IMR-90 (cell line): ENCODE measurements around the gene MORF4L1. TPM values are rescaled to one million over a fixed set of nuclear protein-coding genes. Genes with fewer than 3 reads are reported as not detected.

ENCODE experiments used
- ATAC-seq: fragments of 200-7000 bp; cut with Tn5 transposase; 2 replicates; pipeline ENCODE4 v1.9.1; 2020; ENCODE audit warnings: low read depth, mild to moderate bottlenecking, moderate library complexity
- BruUV-seq: library from RNA; stranded (reverse); fragments of 400-500 nt; replicated peaks from 2 replicates; lab custom pipeline; 2021; lab: Mats Ljungman, UMichigan
- CTCF ChIA-PET: fragments of 300-600 bp; formaldehyde crosslinking; extraction: SDS; loops from one replicate; lab custom pipeline; 2021; ENCODE audit warnings: antibody characterized with exemption; lab: Yijun Ruan, JAX
- POLR2A ChIA-PET: fragments of 300-600 bp; sonication (Branson Sonifier 250); formaldehyde crosslinking; loops from one replicate; lab custom pipeline; 2022; ENCODE audit warnings: antibody characterized with exemption; ENCODE audit not compliant: unreplicated experiment; lab: Charles Lee
- DNase-seq: peaks from one replicate; pipeline ENCODE4 v3.0.0; 2013
- H2AFZ ChIP-seq: replicated peaks from 2 replicates; pipeline ENCODE3; 2013; ENCODE audit warnings: low read length, mild to moderate bottlenecking; ENCODE audit not compliant: poor library complexity
- H2AK5ac ChIP-seq: 2 replicates; pipeline ENCODE4 v1.6.1; 2013; ENCODE audit warnings: low read depth, low read length, inconsistent platforms
- H2AK9ac ChIP-seq: replicated peaks from 2 replicates; pipeline ENCODE3; 2013; ENCODE audit warnings: mild to moderate bottlenecking, low read depth, low read length, moderate library complexity; ENCODE audit not compliant: poor library complexity
- H2BK120ac ChIP-seq: 2 replicates; pipeline ENCODE4 v1.6.1; 2013; ENCODE audit warnings: low read depth, low read length, inconsistent platforms
- H2BK15ac ChIP-seq: 3 replicates; pipeline ENCODE4 v1.6.1; 2013; ENCODE audit warnings: low read depth, low read length, inconsistent platforms
- H2BK20ac ChIP-seq: 2 replicates; pipeline ENCODE4 v1.6.1; 2013; ENCODE audit warnings: low read depth, mild to moderate bottlenecking, inconsistent platforms, low read length, moderate library complexity
- H2BK5ac ChIP-seq: 2 replicates; pipeline ENCODE4 v1.6.1; 2013; ENCODE audit warnings: mild to moderate bottlenecking, low read depth, low read length, inconsistent platforms; ENCODE audit not compliant: poor library complexity, severe bottlenecking
- H3K14ac ChIP-seq: replicated peaks from 2 replicates; pipeline ENCODE4 v1.6.1; 2013; ENCODE audit warnings: low read depth, low read length, inconsistent platforms
- H3K18ac ChIP-seq: 2 replicates; pipeline ENCODE4 v1.6.1; 2013; ENCODE audit warnings: low read depth, low read length, control low read depth
- H3K23ac ChIP-seq: 2 replicates; pipeline ENCODE4 v1.6.1; 2013; ENCODE audit warnings: low read depth, low read length, inconsistent platforms
- H3K27ac ChIP-seq: 2 replicates; pipeline ENCODE4 v1.5.1; 2013; ENCODE audit warnings: mild to moderate bottlenecking, control low read depth, low read length; ENCODE audit not compliant: insufficient read depth
- H3K27me3 ChIP-seq: 2 replicates; pipeline ENCODE4 v1.6.1; 2013; ENCODE audit warnings: low read length; ENCODE audit not compliant: control insufficient read depth, insufficient read depth
- H3K36me3 ChIP-seq: 2 replicates; pipeline ENCODE4 v1.6.1; 2013; ENCODE audit warnings: low read length, mixed read lengths; ENCODE audit not compliant: control insufficient read depth, insufficient read depth
- H3K4ac ChIP-seq: 2 replicates; pipeline ENCODE4 v1.6.1; 2013; ENCODE audit warnings: low read depth, low read length, inconsistent platforms
- H3K4me1 ChIP-seq: 2 replicates; pipeline ENCODE4 v1.6.1; 2013; ENCODE audit warnings: low read length, mixed read lengths; ENCODE audit not compliant: control insufficient read depth, insufficient read depth
- H3K4me2 ChIP-seq: 2 replicates; pipeline ENCODE4 v1.6.1; 2013; ENCODE audit warnings: low read depth, mild to moderate bottlenecking, control low read depth, low read length, moderate library complexity
- H3K4me3 ChIP-seq: 2 replicates; pipeline ENCODE4 v1.5.1; 2013; ENCODE audit warnings: low read depth, mild to moderate bottlenecking, control low read depth, low read length, moderate library complexity; ENCODE audit not compliant: insufficient read depth
- H3K56ac ChIP-seq: 2 replicates; pipeline ENCODE4 v1.6.1; 2013; ENCODE audit warnings: low read length, inconsistent platforms; ENCODE audit not compliant: insufficient read depth; ENCODE audit errors: extremely low read depth
- H3K79me1 ChIP-seq, 2 experiments: 2 replicates each; pipeline ENCODE4 v1.6.1; 2013; ENCODE audit warnings: low read length in 2 of 2, inconsistent platforms in 1 of 2, low read depth in 1 of 2
- H3K9ac ChIP-seq: 2 replicates; pipeline ENCODE4 v1.6.1; 2013; ENCODE audit warnings: low read depth, low read length, control low read depth
- H3K9me1 ChIP-seq: 2 replicates; pipeline ENCODE4 v1.6.1; 2013; ENCODE audit warnings: low read length, inconsistent platforms; ENCODE audit not compliant: insufficient read depth
- H3K9me3 ChIP-seq: 2 replicates; pipeline ENCODE4 v1.6.1; 2013; ENCODE audit warnings: low read length; ENCODE audit not compliant: control insufficient read depth, insufficient read depth
- H4K20me1 ChIP-seq: 2 replicates; pipeline ENCODE4 v1.6.1; 2013; ENCODE audit warnings: low read length, inconsistent platforms; ENCODE audit not compliant: insufficient read depth
- H4K5ac ChIP-seq: 2 replicates; pipeline ENCODE4 v1.6.1; 2013; ENCODE audit warnings: mild to moderate bottlenecking, low read depth, low read length, control low read depth
- H4K8ac ChIP-seq, 2 experiments: 2 replicates each; pipeline ENCODE4 v1.6.1; 2013; ENCODE audit warnings: low read depth in 2 of 2, low read length in 2 of 2, control low read depth in 1 of 2, inconsistent platforms in 1 of 2
- H4K91ac ChIP-seq: 2 replicates; pipeline ENCODE4 v1.6.1; 2013; ENCODE audit warnings: low read depth, low read length, inconsistent platforms; ENCODE audit not compliant: insufficient read depth
- CEBPB ChIP-seq: IDR thresholded peaks from 2 replicates; pipeline ENCODE4 v1.6.1; 2012; ENCODE audit warnings: low read depth, low read length, improper control_type of control experiment
- CHD1 ChIP-seq: IDR thresholded peaks from 2 replicates; pipeline ENCODE4 v1.6.1; 2012; ENCODE audit warnings: low read depth, low read length, improper control_type of control experiment
- FOS ChIP-seq: fragments of 150-350 bp; IDR thresholded peaks from 2 replicates; pipeline ENCODE4 v1.6.1; 2016; ENCODE audit warnings: low read depth, low read length
- MAZ ChIP-seq: IDR thresholded peaks from 2 replicates; pipeline ENCODE4 v1.6.1; 2012; ENCODE audit warnings: low read depth, mild to moderate bottlenecking, low read length, improper control_type of control experiment, moderate library complexity, borderline replicate concordance
- RAD21 ChIP-seq: IDR thresholded peaks from 2 replicates; pipeline ENCODE4 v1.6.1; 2012; ENCODE audit warnings: low read length, improper control_type of control experiment
- RCOR1 ChIP-seq: IDR thresholded peaks from 2 replicates; pipeline ENCODE4 v1.6.1; 2012; ENCODE audit warnings: mild to moderate bottlenecking, low read length, improper control_type of control experiment; ENCODE audit not compliant: insufficient replicate concordance
- RFX5 ChIP-seq: IDR thresholded peaks from 2 replicates; pipeline ENCODE4 v1.8.0; 2012; ENCODE audit warnings: low read depth, mild to moderate bottlenecking, low read length, moderate library complexity
- SMC3 ChIP-seq: fragments of 150-350 bp; IDR thresholded peaks from 2 replicates; pipeline ENCODE4 v1.6.1; 2016; ENCODE audit warnings: low read depth, mild to moderate bottlenecking, antibody characterized with exemption, low read length, moderate library complexity
- WGBS, 2 experiments: methylation state at CpG; one replicate each; pipeline versions ENCODE4 v1.1.5 to v1.1.7; 2013; ENCODE audit warnings: missing lambda C conversion rate in 2 of 2; ENCODE audit not compliant: insufficient read length in 1 of 2; ENCODE audit errors: extremely low coverage in 2 of 2; 5-methylcytosine and 5-hydroxymethylcytosine counted together
- dilution Hi-C: fragments of 300-500 bp; cut with HindIII; formaldehyde crosslinking; loops from one replicate; pipeline ENCODE4 v1.14.3; 2018; ENCODE audit warnings: low sequenced_read_pairs; ENCODE audit not compliant: unreplicated experiment
- in situ Hi-C: fragments of 300-500 bp; cut with MboI; formaldehyde crosslinking; loops from 3 replicates; pipeline ENCODE4 v1.14.3; 2019; ENCODE audit warnings: low sequenced_read_pairs, inconsistent platforms, mixed read lengths
- intact Hi-C: fragments of 100-400 bp; cut with micrococcal nuclease; formaldehyde crosslinking; loops from 2 replicates; pipeline ENCODE4 v1.10.0; 2022
- polyA plus RNA-seq, 3 experiments: library from polyadenylated mRNA; depleted of rRNA; stranded (reverse); fragments of >200 nt; gene quantifications; 2 replicates each; pipeline ENCODE4 v1.2.3, GENCODE V29; 2012; ENCODE audit warnings: low replicate concordance in 1 of 3
- total RNA-seq: library from RNA; depleted of rRNA; stranded (reverse); fragments of >200 nt; gene quantifications from 2 replicates; pipeline ENCODE4 v1.2.3, GENCODE V29; 2012
- TF ChIP-seq, protein P1 (sequence below): fragments of 150-350 bp; IDR thresholded peaks from 2 replicates; pipeline ENCODE4 v1.6.1; 2016; ENCODE audit warnings: low read depth, mild to moderate bottlenecking, low read length, moderate library complexity, borderline replicate concordance

The MORF4L1 gene
- total and polyA plus RNA-seq, 2 of the 4 experiments (the other 2 are of a cell fraction), result 217 to 392 TPM

DNA sequence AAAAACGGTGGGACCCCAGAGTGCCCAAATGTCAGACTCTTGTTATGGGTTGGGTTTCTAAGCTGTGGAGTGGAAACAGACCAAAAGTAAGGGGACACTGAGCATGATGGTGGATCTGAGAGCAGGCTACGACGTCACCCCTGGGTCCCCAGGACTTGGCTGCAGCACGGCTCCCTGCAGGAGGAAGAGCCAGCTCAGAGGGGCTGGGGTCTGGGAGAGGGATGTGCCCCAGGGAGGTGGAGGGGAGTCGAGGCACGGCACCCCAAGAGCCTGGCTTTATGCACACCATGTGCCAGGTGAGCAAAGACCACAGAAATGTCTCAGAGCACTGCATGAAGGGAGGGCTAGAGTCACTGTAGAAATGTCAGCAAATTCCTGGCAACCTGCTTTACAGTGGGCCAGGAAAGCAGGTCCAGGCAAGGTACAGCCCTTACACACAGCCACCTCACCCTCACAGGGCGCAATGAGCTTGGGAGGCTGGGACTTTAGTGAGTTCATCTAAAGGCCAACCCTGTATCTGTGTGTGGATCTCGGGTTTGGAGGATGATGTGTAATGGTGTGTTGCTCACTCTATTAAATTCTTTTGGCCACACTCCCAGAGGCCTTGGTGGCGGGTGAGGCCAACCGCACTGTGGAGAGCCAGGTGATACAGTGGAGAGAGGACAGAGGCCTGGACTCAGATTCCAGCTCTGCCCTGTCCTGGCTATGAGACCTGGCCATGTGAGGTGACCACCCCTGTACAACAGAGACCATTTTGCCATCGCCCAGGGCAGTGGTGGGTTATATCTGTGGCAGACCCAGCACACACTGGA lies 58.1 kb downstream of the MORF4L1 start:
- H4K91ac ChIP-seq, result no peak overlapping the region
- H4K5ac ChIP-seq, result no peak overlapping the region
- H2AK9ac ChIP-seq, result peak overlapping the region; percentile 75
- H3K9ac ChIP-seq, result no peak overlapping the region
- dilution Hi-C loops (no loop called here), in situ Hi-C loops (no loop called here), intact Hi-C loops (no loop called here)
- no peak overlapping the region for H2BK120ac ChIP-seq
- 89% methylated on average over 4 of the region's 11 CpGs; no CpG with 5 or more reads in 1 of the 2 experiments for WGBS, 2 experiments
- no peaks in the 10 kb centered on the region for H3K9me3 ChIP-seq
- H3K4me3 ChIP-seq, result no peak overlapping the region
- peak; percentile 92 for DNase-seq
- no peak overlapping the region for H3K18ac ChIP-seq
- H3K36me3 ChIP-seq, result peaks cover 6% of the 10 kb centered on the region
- peak overlapping the region; percentile 31; the same call in 1 of the 2 replicates for H3K14ac ChIP-seq
- no TSS peak for BruUV-seq
- no peak overlapping the region for H3K56ac ChIP-seq
- ATAC-seq, result peak; percentile 63
- POLR2A ChIA-PET, result no interaction called here
- no peak overlapping the region for H3K27ac ChIP-seq
- H4K8ac ChIP-seq, result no peak overlapping the region
- H2AFZ ChIP-seq, result peak overlapping the region; percentile 18
- H2AK5ac ChIP-seq, result peak overlapping the region; percentile 67; the same call in 1 of the 2 replicates
- H3K4me2 ChIP-seq, result 0 out of 2 replicates have a peak overlapping the region, but pooled peaks have one; percentile 2
- H2BK15ac ChIP-seq, result no peak overlapping the region
- H2BK5ac ChIP-seq, result no peak overlapping the region
- H3K4ac ChIP-seq, result peak overlapping the region; percentile 24; the same call in 1 of the 2 replicates
- peaks cover 16% of the 10 kb centered on the region; the same call in 1 of the 2 replicates for H4K20me1 ChIP-seq
- CTCF ChIA-PET, result no interaction called here
- no peak overlapping the region for H2BK20ac ChIP-seq
- H3K23ac ChIP-seq, result peak overlapping the region; percentile 5; the same call in 1 of the 2 replicates
- peaks cover 5% of the 10 kb centered on the region for H3K27me3 ChIP-seq
- peaks cover 28% of the 10 kb centered on the region for H3K9me1 ChIP-seq
- peaks cover 8% of the 10 kb centered on the region for H3K4me1 ChIP-seq
- TF ChIP-seq SMC3 (no peak), FOS (peak; percentile 22; the same call in 1 of the 2 replicates), RAD21 (no peak), CHD1 (no peak), MAZ (no peak), RCOR1 (no peak), RFX5 (no peak), CEBPB (peak; percentile 49; the same call in 1 of the 2 replicates)
- TF ChIP-seq, protein P1, sequence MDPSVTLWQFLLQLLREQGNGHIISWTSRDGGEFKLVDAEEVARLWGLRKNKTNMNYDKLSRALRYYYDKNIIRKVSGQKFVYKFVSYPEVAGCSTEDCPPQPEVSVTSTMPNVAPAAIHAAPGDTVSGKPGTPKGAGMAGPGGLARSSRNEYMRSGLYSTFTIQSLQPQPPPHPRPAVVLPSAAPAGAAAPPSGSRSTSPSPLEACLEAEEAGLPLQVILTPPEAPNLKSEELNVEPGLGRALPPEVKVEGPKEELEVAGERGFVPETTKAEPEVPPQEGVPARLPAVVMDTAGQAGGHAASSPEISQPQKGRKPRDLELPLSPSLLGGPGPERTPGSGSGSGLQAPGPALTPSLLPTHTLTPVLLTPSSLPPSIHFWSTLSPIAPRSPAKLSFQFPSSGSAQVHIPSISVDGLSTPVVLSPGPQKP, result no peak
- no peaks in the 10 kb centered on the region for H3K79me1 ChIP-seq
